Activated CD8-positive, alpha-beta memory T cell treated with anti-CD3 and anti-CD28 coated beads, Interleukin-2, amount 10 ng/mL, durations not matched to agents 7 days and 5 days (primary cell): ENCODE results near the gene SLC9A9. TPM values are rescaled to one million over a fixed set of nuclear protein-coding genes. Genes with fewer than 3 reads are reported as not detected.
"Not testable (repeated sequence)": the region's sequence is repeated elsewhere in the genome, so short reads cannot be mapped to it uniquely, and the experiment has no call there.

ENCODE experiments used
- ATAC-seq: fragments of 150-1000 bp; cut with Tn5 transposase; one replicate; pipeline ENCODE4 v1.10.0; 2021; ENCODE audit warnings: moderate library complexity
- CTCF ChIA-PET: fragments of 350-600 bp; sonication (Branson Sonifier 250); formaldehyde crosslinking; loops from one replicate; lab custom pipeline; 2021; ENCODE audit warnings: antibody characterized with exemption; lab: Charles Lee
- DNase-seq: peaks from one replicate; pipeline ENCODE4 v3.0.0-alpha.2; 2020
- H3K27ac Mint-ChIP-seq: one replicate; pipeline ENCODE4 v1.8.0; 2021; ENCODE audit warnings: mild to moderate bottlenecking, mixed read lengths
- H3K27me3 Mint-ChIP-seq: one replicate; pipeline ENCODE4 v1.8.0; 2021; ENCODE audit warnings: mixed read lengths
- H3K36me3 Mint-ChIP-seq: one replicate; pipeline ENCODE4 v1.8.0; 2021; ENCODE audit warnings: mild to moderate bottlenecking, mixed read lengths
- H3K4me1 Mint-ChIP-seq: one replicate; pipeline ENCODE4 v1.8.0; 2021; ENCODE audit warnings: mixed read lengths
- H3K4me3 Mint-ChIP-seq: one replicate; pipeline ENCODE4 v1.8.0; 2021; ENCODE audit warnings: mild to moderate bottlenecking, moderate library complexity, mixed read lengths
- H3K9me3 Mint-ChIP-seq: one replicate; pipeline ENCODE4 v1.8.0; 2022; ENCODE audit warnings: low read depth, mixed read lengths
- total RNA-seq, 2 experiments: library from RNA; stranded (reverse); gene quantifications; one replicate each; pipeline ENCODE4 v1.2.3, GENCODE V29; 2021

The SLC9A9 gene
- 10 to 100 TPM in 1 of 2 experiments, 1 to 10 TPM in 1; 6.8 to 10.8 TPM for total RNA-seq

GRCh38 chr3:143847787-143848631 is at the start of gene SLC9A9:
Gene SLC9A9 (minus strand): TSS chr3:143848468. CDS start chr3:143848322, 146 bp downstream.
- Mint-ChIP-seq H3K36me3 (no peaks in the 10 kb centered on the region), H3K4me1 (peaks cover 42% of the 10 kb centered on the region), H3K4me3 (peak within 1 kb of the TSS; percentile 90), H3K9me3 (no peaks in the 10 kb centered on the region), H3K27ac (peak within 1 kb of the TSS; percentile 94), H3K27me3 (no peaks in the 10 kb centered on the region)
- CTCF ChIA-PET = interaction anchor here (0.8 to 1.9 kb wide), 4 partner anchors 11 to 127 kb away, joined by 3 to 6 read pairs (median 4); partner anchors contain the start of gene DIPK2A
- DNase-seq = peak; percentile 66
- ATAC-seq = peak; percentile 94

DNA sequence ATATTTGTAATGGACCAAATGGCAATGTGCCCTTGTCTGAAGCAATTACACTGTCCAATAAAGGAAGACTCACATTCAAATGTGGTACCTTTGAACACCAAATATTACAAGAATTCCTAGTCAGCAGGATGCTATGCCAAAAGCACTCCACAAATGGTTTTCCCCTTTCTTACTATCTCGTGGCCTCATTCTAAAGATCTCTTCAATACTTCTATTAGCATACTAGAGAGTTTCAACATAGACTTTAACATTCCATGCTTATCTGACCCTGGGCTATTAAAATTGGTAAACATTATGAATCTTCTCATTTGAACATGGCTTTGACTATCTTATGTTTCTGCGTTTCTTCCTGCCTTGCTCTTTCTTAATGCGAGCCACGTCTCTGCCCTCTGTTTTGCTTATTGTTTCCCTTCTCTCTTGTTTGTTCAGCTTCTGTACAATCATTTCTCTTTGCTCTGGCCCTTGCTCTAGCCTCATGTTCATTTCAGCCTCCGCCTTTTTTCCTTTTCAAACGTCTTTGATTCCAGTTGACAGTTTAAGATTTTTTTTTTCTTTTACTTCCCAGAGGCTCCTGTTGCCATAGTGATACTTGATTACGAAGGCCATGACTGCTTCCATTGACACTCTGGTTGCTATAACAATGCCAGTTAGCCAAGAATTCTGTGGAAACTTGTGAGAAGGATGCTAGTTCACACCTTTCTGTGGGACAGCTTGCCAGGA is 49.5 kb upstream of the SLC9A9 start:
- CTCF ChIA-PET = no interaction called here
- Mint-ChIP-seq H3K27ac (no peak overlapping the region), H3K4me3 (no peak overlapping the region), H3K36me3 (no peaks in the 10 kb centered on the region), H3K27me3 (peaks cover 13% of the 10 kb centered on the region), H3K4me1 (no peaks in the 10 kb centered on the region), H3K9me3 (no peaks in the 10 kb centered on the region)
- ATAC-seq (no peak), DNase-seq (no peak)

- CTCF ChIA-PET = interaction anchor here (0.7 kb wide), 1 partner anchor 796 kb away, joined by 3 read pairs; no protein-coding TSS in a partner anchor
- Mint-ChIP-seq H3K9me3 (no peaks in the 10 kb centered on the region), H3K4me3 (no peak overlapping the region), H3K27me3 (peaks cover 14% of the 10 kb centered on the region), H3K4me1 (no peaks in the 10 kb centered on the region), H3K27ac (no peak overlapping the region), H3K36me3 (no peaks in the 10 kb centered on the region)
- DNase-seq (no peak), ATAC-seq (no peak)
These were observed 48.2 kb upstream of the SLC9A9 start for GRCh38 chr3:143896486-143896885.

DNA sequence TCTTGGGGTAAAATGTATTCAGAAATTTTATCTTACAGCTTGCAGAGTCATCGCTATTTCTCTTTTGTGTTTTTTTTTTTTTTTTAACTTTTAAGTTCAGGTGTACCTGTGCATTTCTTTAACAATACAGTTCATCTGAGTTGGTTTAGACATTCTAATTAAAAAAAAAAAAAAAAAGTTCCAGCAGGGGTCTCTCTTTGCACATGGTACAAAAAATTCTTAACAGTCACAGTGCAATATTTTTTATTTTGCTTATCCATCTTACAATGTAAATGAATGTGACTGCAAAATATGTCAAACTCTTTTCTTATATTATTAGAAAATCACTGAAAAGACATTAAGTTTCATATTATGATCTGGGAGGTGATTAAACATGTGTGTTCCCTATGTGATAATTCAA is 47.5 kb upstream of the SLC9A9 start:
- no peak overlapping the region for H3K4me3 Mint-ChIP-seq
- H3K4me1 Mint-ChIP-seq = no peaks in the 10 kb centered on the region
- peaks cover 11% of the 10 kb centered on the region for H3K27me3 Mint-ChIP-seq
- CTCF ChIA-PET = interaction anchor here (0.7 kb wide), 1 partner anchor 795 kb away, joined by 3 read pairs; no protein-coding TSS in a partner anchor
- no peak overlapping the region for H3K27ac Mint-ChIP-seq
- H3K36me3 Mint-ChIP-seq = no peaks in the 10 kb centered on the region
- ATAC-seq = no peak
- no peak for DNase-seq
- no peaks in the 10 kb centered on the region for H3K9me3 Mint-ChIP-seq

- Mint-ChIP-seq H3K9me3 (no peaks in the 10 kb centered on the region), H3K36me3 (no peaks in the 10 kb centered on the region), H3K4me3 (no peak overlapping the region), H3K27me3 (peaks cover 14% of the 10 kb centered on the region), H3K4me1 (no peaks in the 10 kb centered on the region), H3K27ac (no peak overlapping the region)
- DNase-seq (no peak), ATAC-seq (no peak)
- CTCF ChIA-PET = no interaction called here
These were observed 40.6 kb upstream of the SLC9A9 start for GRCh38 chr3:143888846-143889245.

- H3K4me3 Mint-ChIP-seq = no peak overlapping the region
- H3K36me3 Mint-ChIP-seq = no peaks in the 10 kb centered on the region
- no peaks in the 10 kb centered on the region for H3K9me3 Mint-ChIP-seq
- ATAC-seq (no peak), DNase-seq (no peak)
- CTCF ChIA-PET = no interaction called here
- H3K27me3 Mint-ChIP-seq = peaks cover 18% of the 10 kb centered on the region
- no peak overlapping the region for H3K27ac Mint-ChIP-seq
- no peaks in the 10 kb centered on the region for H3K4me1 Mint-ChIP-seq
These were observed 39.9 kb upstream of the SLC9A9 start for GRCh38 chr3:143888166-143888565.

GRCh38 chr3:143885780-143886427 is 37.6 kb upstream of the SLC9A9 start:
- H3K4me1 Mint-ChIP-seq = no peaks in the 10 kb centered on the region

GRCh38 chr3:143884861-143885260 is 36.6 kb upstream of the SLC9A9 start:
- Mint-ChIP-seq H3K4me1 (no peaks in the 10 kb centered on the region), H3K27ac (no peak overlapping the region), H3K4me3 (no peak overlapping the region), H3K36me3 (no peaks in the 10 kb centered on the region), H3K9me3 (no peaks in the 10 kb centered on the region), H3K27me3 (peaks cover 25% of the 10 kb centered on the region)
- ATAC-seq (no peak), DNase-seq (no peak)
- CTCF ChIA-PET = interaction anchor here (0.6 to 1.2 kb wide), 9 partner anchors 9 to 211 kb away, joined by 3 to 5 read pairs (median 3); no protein-coding TSS in a partner anchor

More at GRCh38 chr3:143885780-143886427, 37.6 kb upstream of the SLC9A9 start:
- CTCF ChIA-PET = interaction anchor here (0.6 to 1.2 kb wide), 9 partner anchors 8 to 110 kb away, joined by 3 to 5 read pairs (median 3); no protein-coding TSS in a partner anchor
- peaks cover 22% of the 10 kb centered on the region for H3K27me3 Mint-ChIP-seq
- no peaks in the 10 kb centered on the region for H3K36me3 Mint-ChIP-seq
- no peak overlapping the region for H3K27ac Mint-ChIP-seq
- ATAC-seq (peak; percentile 79), DNase-seq (peak; percentile 47)
- H3K4me3 Mint-ChIP-seq = no peak overlapping the region
- no peaks in the 10 kb centered on the region for H3K9me3 Mint-ChIP-seq

GRCh38 chr3:143883151-143883550 is 34.9 kb upstream of the SLC9A9 start:
- H3K36me3 Mint-ChIP-seq = no peaks in the 10 kb centered on the region
- H3K4me1 Mint-ChIP-seq = no peaks in the 10 kb centered on the region
- CTCF ChIA-PET = no interaction called here
- H3K27me3 Mint-ChIP-seq = peaks cover 25% of the 10 kb centered on the region
- ATAC-seq = no peak
- no peak for DNase-seq
- no peak overlapping the region for H3K27ac Mint-ChIP-seq
- no peak overlapping the region for H3K4me3 Mint-ChIP-seq
- H3K9me3 Mint-ChIP-seq = no peaks in the 10 kb centered on the region

DNA sequence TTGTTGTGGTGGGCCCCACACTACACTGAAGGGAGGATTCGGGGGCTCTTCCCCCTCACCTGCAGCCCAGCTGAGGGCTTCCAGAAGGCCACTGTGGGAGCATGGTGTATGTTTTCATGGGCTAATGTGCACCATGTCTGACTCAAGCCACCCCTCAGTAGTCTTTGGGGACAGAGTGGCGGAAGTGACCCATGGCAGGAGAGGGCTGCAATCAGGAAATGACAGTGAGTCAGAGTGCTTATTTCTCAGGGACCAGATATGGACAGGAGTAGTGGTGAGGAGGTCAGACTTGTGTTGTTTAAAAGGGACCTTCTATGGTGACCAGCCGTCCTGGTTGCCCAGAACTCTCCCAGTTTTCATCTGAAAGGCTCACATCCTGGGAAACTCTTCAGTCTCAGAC is 32.8 kb upstream of the SLC9A9 start:
- Mint-ChIP-seq H3K9me3 (no peaks in the 10 kb centered on the region), H3K4me3 (no peak overlapping the region), H3K4me1 (no peaks in the 10 kb centered on the region), H3K27ac (no peak overlapping the region), H3K27me3 (peaks cover 20% of the 10 kb centered on the region), H3K36me3 (no peaks in the 10 kb centered on the region)
- DNase-seq (no peak), ATAC-seq (no peak)
- CTCF ChIA-PET = no interaction called here

- ATAC-seq (no peak), DNase-seq (no peak)
- H3K27me3 Mint-ChIP-seq = peaks cover 4% of the 10 kb centered on the region
- H3K4me1 Mint-ChIP-seq = no peaks in the 10 kb centered on the region
- CTCF ChIA-PET = no interaction called here
- no peak overlapping the region for H3K4me3 Mint-ChIP-seq
- H3K9me3 Mint-ChIP-seq = no peaks in the 10 kb centered on the region
- H3K27ac Mint-ChIP-seq = no peak overlapping the region
- H3K36me3 Mint-ChIP-seq = no peaks in the 10 kb centered on the region
These were observed 27.3 kb upstream of the SLC9A9 start for GRCh38 chr3:143875546-143875945.

GRCh38 chr3:143873553-143873952 is 25.3 kb upstream of the SLC9A9 start:
- H3K27ac Mint-ChIP-seq = not testable (repeated sequence)

GRCh38 chr3:143865302-143865701 is 17.0 kb upstream of the SLC9A9 start:
- peaks cover 54% of the 10 kb centered on the region for H3K27me3 Mint-ChIP-seq
- no peaks in the 10 kb centered on the region for H3K36me3 Mint-ChIP-seq
- H3K9me3 Mint-ChIP-seq = no peaks in the 10 kb centered on the region
- ATAC-seq = no peak
- CTCF ChIA-PET = no interaction called here
- no peak overlapping the region for H3K27ac Mint-ChIP-seq
- DNase-seq = no peak
- H3K4me3 Mint-ChIP-seq = no peak overlapping the region
- no peaks in the 10 kb centered on the region for H3K4me1 Mint-ChIP-seq

More at GRCh38 chr3:143873553-143873952, 25.3 kb upstream of the SLC9A9 start:
- H3K36me3 Mint-ChIP-seq, H3K4me1 Mint-ChIP-seq, ATAC-seq, CTCF ChIA-PET, H3K4me3 Mint-ChIP-seq, DNase-seq, H3K27me3 Mint-ChIP-seq, H3K9me3 Mint-ChIP-seq: not testable (repeated sequence)
